ENCODE measurements around the gene CROCC.

DNA sequence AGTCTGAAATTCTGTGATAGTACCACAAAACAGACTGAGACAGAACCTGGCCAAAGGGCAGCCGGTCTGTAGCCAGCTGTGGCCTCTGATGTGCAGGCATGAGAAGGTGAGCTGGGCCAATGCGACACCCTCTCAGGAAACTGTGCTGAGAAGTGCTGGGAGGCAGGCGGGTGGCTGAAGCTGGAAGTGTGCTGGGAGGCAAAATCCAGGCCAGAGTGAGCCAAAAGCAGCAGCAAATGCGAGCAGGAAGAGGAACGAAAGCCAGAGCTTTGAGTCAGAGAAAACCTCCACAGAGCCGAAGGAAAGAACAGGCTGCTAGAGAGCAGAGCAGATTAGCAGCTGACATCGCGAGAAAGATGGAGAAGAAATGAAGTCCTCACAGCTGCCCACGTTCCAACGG is 100.2 kb downstream of the CROCC start:
- TF ChIP-seq PPARA (CRISPR knock-in tag; IDR thresholded peaks at IDR 0.05; ENCODE audit: borderline replicate concordance) = no peak
- TF ChIP-seq ARNTL (CRISPR knock-in tag; IDR thresholded peaks at IDR 0.05; ENCODE audit: borderline replicate concordance, low read depth) = no peak
- TF ChIP-seq RARB (CRISPR knock-in tag; IDR thresholded peaks at IDR 0.05) = no peak
- TF ChIP-seq, protein P1, sequence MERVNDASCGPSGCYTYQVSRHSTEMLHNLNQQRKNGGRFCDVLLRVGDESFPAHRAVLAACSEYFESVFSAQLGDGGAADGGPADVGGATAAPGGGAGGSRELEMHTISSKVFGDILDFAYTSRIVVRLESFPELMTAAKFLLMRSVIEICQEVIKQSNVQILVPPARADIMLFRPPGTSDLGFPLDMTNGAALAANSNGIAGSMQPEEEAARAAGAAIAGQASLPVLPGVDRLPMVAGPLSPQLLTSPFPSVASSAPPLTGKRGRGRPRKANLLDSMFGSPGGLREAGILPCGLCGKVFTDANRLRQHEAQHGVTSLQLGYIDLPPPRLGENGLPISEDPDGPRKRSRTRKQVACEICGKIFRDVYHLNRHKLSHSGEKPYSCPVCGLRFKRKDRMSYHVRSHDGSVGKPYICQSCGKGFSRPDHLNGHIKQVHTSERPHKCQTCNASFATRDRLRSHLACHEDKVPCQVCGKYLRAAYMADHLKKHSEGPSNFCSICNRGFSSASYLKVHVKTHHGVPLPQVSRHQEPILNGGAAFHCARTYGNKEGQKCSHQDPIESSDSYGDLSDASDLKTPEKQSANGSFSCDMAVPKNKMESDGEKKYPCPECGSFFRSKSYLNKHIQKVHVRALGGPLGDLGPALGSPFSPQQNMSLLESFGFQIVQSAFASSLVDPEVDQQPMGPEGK (CRISPR knock-in tag; IDR thresholded peaks at IDR 0.05; ENCODE audit: borderline replicate concordance) = no peak
- TF ChIP-seq TCF4 (CRISPR knock-in tag; IDR thresholded peaks at IDR 0.05; ENCODE audit: borderline replicate concordance) = no peak
- TF ChIP-seq ESRRG (CRISPR knock-in tag; IDR thresholded peaks at IDR 0.05) = no peak
- TF ChIP-seq ZNF70 (CRISPR knock-in tag; IDR thresholded peaks at IDR 0.05) = no peak
- TF ChIP-seq ZFP3 (CRISPR knock-in tag; IDR thresholded peaks at IDR 0.05) = no peak
- TF ChIP-seq SNAI2 (CRISPR knock-in tag; IDR thresholded peaks at IDR 0.05) = no peak
- TF ChIP-seq ZNF8 (CRISPR knock-in tag; IDR thresholded peaks at IDR 0.05) = no peak
- no peak for TF ChIP-seq BACH2 (CRISPR knock-in tag; IDR thresholded peaks at IDR 0.05; ENCODE audit: borderline replicate concordance)
- no peak for TF ChIP-seq CSDC2 (CRISPR knock-in tag; IDR thresholded peaks at IDR 0.05)
- no peak for TF ChIP-seq ZNF565 (CRISPR knock-in tag; conservative IDR thresholded peaks at IDR 0.05; ENCODE audit: low read depth)
- TF ChIP-seq, protein P2, sequence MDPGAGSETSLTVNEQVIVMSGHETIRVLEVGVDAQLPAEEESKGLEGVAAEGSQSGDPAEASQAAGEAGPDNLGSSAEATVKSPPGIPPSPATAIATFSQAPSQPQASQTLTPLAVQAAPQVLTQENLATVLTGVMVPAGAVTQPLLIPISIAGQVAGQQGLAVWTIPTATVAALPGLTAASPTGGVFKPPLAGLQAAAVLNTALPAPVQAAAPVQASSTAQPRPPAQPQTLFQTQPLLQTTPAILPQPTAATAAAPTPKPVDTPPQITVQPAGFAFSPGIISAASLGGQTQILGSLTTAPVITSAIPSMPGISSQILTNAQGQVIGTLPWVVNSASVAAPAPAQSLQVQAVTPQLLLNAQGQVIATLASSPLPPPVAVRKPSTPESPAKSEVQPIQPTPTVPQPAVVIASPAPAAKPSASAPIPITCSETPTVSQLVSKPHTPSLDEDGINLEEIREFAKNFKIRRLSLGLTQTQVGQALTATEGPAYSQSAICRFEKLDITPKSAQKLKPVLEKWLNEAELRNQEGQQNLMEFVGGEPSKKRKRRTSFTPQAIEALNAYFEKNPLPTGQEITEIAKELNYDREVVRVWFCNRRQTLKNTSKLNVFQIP (CRISPR knock-in tag; IDR thresholded peaks at IDR 0.05; ENCODE audit: borderline replicate concordance, low read depth) = no peak

Data from SK-N-SH treated with all-trans-retinoic acid at 6 μM for 48 hours (cell line).